GM19328 (cell line): ENCODE results near the gene MRC2.
A peak's percentile ranks its signal among the peaks of the same experiment; 100 is the strongest.

Experiments used
- ATAC-seq: cut with Tn5 transposase; IDR thresholded peaks from one replicate; pipeline ENCODE4 v1.9.1; 2021; ENCODE audit warnings: mild to moderate bottlenecking, moderate library complexity; ENCODE audit not compliant: unreplicated experiment

MRC2 gene

GRCh38 chr17:62631936-62632924 lies 4.8 kb downstream of the MRC2 start:
- no peak for ATAC-seq

DNA sequence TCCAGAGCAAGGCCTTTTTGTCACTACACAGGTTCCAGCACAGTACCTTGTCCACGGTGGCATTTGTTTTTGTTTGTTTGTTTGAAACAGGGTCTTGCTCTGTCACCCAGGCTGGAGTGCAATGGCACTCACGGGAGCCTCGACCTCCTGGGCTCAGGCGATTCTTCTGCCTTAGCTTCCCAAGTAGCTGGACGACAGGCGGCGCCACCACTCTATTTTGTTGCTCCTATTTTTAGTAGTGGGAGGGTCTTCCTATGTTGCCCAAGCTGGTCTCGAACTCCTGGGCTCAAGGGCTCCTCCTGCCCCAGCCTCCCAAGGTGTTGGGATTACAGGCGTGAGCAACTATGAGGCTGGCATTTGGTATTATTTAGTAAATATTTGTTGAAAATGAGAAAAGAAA lies 10.3 kb downstream of the MRC2 start:
- ATAC-seq: no peak

DNA sequence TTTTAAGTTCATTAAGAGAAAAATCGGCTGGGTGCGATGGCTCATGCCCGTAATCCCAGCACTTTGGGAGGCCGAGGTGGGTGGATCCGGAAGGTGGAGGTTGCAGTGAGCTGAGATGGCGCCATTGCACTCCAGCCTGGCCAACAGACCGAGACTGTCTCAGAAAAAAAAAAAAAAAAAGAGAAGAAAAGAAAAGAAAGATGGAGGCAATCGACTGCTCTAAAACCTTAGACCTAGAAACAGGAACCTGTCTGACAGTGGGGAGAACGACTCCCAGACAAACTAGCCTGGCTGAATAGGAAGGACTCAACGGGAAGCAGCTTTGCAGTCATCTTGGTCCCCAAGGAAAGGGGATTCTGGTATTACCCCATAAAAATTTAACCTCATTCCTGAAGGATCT lies 13.7 kb downstream of the MRC2 start:
- ATAC-seq: no peak

DNA sequence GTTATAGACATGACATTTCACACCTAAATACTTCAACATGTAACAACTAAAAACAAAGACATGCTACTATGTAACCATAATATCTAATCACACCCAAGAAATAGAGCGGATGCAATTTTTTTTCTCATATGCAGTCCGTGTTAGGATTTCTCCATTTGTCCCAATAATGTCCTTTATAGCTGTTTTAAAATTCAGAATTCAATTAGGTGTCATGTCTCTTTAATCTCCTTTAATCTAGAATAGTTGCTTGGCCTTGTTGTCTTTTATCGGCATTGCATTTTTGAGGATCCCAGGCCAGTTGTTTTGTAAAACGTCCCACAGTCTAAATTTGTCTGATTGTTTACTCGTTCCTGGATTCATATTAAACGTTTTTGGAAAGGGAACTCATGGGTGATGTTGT lies 14.5 kb downstream of the MRC2 start:
- ATAC-seq: no peak

DNA sequence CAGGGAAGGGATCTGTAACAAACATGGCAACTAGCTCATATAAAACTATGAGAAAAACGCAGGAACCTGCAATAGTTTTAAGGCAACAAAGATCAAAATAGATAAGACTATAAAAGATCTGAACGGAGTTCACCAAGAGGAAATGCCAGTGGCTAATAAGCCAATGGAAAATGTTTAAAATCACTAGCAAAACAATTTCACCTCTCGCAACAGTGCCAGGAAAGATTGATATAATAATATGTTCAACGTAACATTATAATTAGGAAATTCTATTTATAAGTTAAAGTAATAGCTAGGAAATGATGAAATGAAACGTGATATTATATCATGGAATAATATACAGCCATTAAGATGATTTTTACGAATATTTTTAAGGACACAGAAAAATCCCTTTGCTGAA lies 16.0 kb downstream of the MRC2 start:
- no peak for ATAC-seq

DNA sequence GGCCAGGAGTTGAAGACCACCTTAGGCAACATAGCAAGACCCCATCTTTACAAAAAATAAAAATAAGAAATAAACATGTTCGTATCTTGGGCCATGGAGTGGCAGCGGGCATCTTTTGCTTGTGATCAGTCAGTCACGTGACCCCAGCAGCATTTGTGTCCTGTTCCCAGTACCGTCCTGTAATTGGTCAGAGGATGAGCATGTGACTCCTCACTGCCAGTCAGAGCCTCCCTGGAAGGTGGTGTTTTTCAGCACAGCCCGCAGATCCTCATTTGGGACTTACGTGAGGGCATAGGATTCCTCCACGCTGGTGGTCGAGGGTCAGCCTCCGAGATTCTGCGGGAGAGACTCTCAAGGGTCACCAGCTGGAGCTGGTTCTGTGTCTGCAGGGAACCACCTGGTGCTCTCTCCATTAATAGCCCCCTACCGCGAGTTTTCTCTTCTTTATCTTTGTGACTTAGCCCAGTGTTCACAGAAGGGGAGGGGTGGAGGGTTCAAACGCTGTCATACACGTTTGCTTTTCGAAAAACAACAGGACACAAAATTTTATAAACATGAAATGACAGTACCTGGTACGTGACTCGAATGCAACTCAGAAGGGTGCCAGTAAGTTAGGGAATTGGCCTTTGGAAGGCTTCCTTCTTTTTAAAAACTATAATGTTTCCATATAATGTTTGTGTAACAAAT lies 17.2 kb downstream of the MRC2 start:
- ATAC-seq: no peak

DNA sequence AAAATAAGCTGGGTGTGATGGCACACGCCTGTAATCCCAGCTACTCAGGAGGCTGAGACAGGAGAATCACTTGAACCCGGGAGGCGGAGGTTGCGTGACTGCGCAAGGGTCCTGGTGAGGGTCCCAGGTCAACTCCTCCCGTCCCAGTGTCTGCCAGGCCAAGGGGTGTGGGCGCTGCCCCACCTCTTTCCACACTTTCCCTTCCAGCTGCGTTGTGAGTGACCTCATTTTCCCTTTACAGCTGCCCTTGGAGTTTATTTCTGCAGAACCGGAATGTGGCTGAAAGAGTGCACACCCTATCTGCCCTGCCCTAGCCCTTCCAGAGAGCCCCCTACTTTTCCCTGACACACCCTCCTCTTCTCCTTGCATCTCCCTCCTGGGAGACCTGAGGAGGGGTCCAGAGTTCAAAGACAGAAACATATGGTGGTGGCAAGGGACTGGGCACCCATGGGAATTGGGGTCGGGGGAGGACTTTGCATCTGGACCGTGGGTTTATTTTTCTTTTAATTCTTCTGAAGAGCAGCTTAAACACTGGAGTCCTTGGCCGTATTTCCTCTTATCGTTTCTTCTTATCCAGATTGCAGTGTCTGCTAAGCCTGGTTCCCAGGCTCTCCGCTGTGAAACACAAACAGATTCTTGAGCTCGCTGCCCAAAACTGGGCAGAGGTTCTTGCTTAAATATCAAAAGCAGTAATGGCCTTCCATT lies 20.9 kb downstream of the MRC2 start:
- no peak for ATAC-seq

GRCh38 chr17:62648956-62649294 lies 21.5 kb downstream of the MRC2 start:
- ATAC-seq: no peak

DNA sequence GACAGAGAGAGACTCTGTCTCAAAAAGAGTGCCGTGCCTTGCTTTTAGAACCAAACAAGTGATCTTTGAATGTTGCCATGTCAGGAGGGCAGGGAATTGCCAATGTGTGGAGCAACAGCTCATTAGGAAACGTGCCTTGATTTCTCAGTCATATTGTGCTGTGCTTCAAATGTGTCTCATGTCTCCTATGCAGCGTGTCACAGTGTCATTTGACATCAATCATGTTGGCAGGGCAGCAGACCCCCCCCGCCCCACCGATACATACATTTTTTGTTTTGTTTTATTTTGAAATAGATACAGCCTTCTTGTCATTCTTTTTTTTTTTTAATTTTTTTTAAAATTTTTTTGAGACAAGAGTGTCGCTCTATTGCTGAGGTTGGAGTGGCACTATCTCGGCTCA lies 22.1 kb downstream of the MRC2 start:
- no peak for ATAC-seq

GRCh38 chr17:62650587-62650986 lies 23.1 kb downstream of the MRC2 start:
- no peak for ATAC-seq

GRCh38 chr17:62652251-62653001 lies 25.0 kb downstream of the MRC2 start:
- ATAC-seq: no peak

DNA sequence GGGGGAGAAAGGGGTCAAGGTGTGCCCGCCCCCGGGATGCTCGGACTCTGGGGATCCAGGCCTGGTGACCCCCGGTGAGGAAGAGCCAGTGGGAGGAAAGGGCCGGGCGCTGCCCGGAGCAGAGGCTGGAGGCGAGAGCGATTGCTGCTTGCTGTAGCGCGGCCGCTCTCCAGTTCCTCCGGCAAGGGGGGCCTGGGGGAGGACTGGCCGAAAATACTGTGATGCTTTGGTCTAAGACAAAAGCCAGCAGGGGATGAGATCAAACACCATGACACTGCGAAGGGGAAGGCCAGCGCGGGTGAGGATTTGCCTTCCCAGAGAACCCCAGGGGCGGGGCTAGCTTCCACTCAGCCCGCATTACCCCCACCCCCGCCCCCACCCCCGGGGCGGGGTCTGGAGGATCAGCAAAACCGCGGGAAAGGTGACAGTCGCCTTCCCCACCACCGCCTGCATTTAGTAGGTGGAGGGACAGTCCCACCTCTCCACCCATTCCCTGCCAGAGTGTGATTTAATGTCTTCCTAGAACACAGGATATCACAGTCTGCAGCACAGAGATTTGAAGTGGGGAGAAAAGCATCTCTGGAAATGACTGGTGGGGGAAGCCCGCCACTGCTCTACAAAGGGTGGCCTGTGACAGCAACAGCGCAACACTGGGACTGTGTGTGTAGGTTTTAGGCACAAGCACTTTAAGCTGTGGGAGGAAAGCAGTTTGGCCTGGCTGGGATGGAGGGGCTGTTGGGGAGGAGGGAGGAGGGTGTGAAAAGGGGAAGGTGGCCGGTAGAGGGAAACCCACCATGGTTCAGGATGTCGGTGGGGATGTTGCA lies 25.7 kb downstream of the MRC2 start:
- peak; percentile 81 for ATAC-seq

- ATAC-seq: no peak
These were observed 26.6 kb downstream of the MRC2 start for GRCh38 chr17:62653826-62654761.

DNA sequence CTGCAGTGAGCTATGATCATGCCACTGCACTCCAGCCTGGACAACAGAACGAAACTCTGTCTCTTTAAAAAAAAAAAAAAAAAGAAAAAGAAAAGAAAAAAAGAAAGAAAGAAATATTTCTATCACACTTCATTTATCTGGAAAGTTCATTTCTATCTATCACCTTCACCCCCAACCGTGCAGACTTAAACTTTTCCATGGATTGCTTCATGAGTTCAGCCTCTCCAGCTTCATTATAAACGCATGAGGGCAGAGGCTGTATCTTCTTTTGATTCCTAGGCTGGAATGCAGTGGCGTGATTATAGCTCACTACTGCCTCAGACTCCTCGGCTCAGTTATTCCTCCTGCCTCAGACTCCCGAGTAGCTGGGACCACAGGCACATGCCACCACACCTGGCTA lies 28.2 kb downstream of the MRC2 start:
- ATAC-seq: no peak

DNA sequence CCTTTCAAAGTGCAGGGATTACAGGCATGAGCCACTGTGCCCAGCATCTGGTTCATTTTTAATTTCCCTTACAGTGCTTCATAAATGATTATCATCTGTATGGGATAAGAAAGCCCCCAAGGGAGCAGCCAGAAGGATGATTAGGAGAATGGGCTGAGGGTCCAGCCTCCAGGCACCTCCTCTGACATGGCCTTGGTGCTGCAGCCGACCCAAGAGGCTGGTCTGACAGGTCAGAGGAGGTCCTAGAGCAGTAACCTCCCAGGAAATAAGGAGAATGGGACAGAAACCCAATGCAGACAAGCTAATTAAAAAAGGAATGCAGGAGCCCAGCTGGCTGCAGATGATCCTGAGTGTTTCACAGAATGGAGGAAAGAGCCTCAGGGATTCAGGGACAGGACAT lies 29.0 kb downstream of the MRC2 start:
- no peak for ATAC-seq

DNA sequence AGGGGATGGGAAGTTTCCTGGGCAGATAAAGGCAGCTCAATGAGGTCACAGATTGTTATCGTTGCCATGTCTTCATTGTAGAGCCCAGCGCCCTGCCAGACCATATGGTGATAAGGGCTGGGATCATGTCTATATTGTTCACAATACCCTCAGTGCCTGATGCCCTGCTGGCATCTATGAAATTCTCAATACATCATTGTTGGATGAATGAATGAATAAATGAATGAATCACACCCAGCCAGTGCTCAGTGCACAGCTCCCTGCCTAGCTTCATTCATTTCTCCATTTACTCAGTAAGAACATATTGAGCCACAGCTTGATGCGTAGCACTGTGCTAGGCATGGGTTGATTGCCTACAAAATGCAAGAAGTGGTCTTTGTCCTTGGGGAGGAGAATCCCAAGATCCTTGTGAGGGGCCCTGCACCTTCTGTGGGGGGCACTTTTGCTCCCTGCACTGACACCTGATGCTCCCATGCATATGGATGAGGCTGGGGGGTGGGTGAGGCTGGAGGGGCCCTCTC lies 29.7 kb downstream of the MRC2 start:
- no peak for ATAC-seq

GRCh38 chr17:62657690-62658089 lies 30.2 kb downstream of the MRC2 start:
- no peak for ATAC-seq

- no peak for ATAC-seq
These were observed 30.9 kb downstream of the MRC2 start for GRCh38 chr17:62658136-62658920.
